H1 (cell line): Measurements from ENCODE around the gene COL28A1.

ENCODE experiments used
- BACH1 ChIP-seq: IDR thresholded peaks from 2 replicates; pipeline ENCODE4 v1.6.1; 2012; ENCODE audit warnings: low read length, improper control_type of control experiment
- EZH2 ChIP-seq: fragments of 200-600 bp; sonication (generic); IDR thresholded peaks from 2 replicates; pipeline ENCODE4 v1.7.1; 2012; ENCODE audit warnings: low read depth, mild to moderate bottlenecking, moderate library complexity, low read length, inconsistent platforms; ENCODE audit not compliant: severe bottlenecking
- JUN ChIP-seq: IDR thresholded peaks from 2 replicates; pipeline ENCODE4 v1.6.1; 2011; ENCODE audit warnings: low read depth, mild to moderate bottlenecking, improper control_type of control experiment, low read length
- POLR2A ChIP-seq, 2 experiments: IDR thresholded peaks; 1 replicate in 1 of 2; 2 replicates in 1 of 2; pipeline ENCODE4 v1.6.1; 2011; ENCODE audit warnings: low read depth in 2 of 2, low read length in 2 of 2, mild to moderate bottlenecking in 2 of 2; ENCODE audit errors: control extremely low read depth in 1 of 2
- POLR2AphosphoS5 ChIP-seq: IDR thresholded peaks from 2 replicates; pipeline ENCODE4 v1.6.1; 2011; ENCODE audit warnings: low read depth, low read length
- SIX5 ChIP-seq: IDR thresholded peaks from 2 replicates; pipeline ENCODE4 v1.6.1; 2011; ENCODE audit warnings: mild to moderate bottlenecking, low read depth, low read length
- TAF1 ChIP-seq: IDR thresholded peaks from 2 replicates; pipeline ENCODE4 v1.6.1; 2011; ENCODE audit warnings: mild to moderate bottlenecking, low read depth, low read length
- TCF12 ChIP-seq: IDR thresholded peaks from 2 replicates; pipeline ENCODE4 v1.6.1; 2011; ENCODE audit warnings: low read depth, mild to moderate bottlenecking, low read length
- TEAD4 ChIP-seq: IDR thresholded peaks from 2 replicates; pipeline ENCODE4 v1.6.1; 2012; ENCODE audit warnings: low read depth, low read length, inconsistent platforms, mixed read lengths
- ZNF274 ChIP-seq: IDR thresholded peaks from 2 replicates; pipeline ENCODE4 v1.7.0; 2012; ENCODE audit warnings: low read length, borderline replicate concordance; ENCODE audit errors: extremely low read depth
- TF ChIP-seq, protein P1 (sequence below), 3 experiments: IDR thresholded peaks; 1 replicate in 2 of 3; 2 replicates in 1 of 3; pipeline versions ENCODE4 v1.5.1 to v1.6.1; 2011; ENCODE audit warnings: low read length in 3 of 3, mild to moderate bottlenecking in 3 of 3, inconsistent platforms in 2 of 3, low read depth in 1 of 3, moderate library complexity in 1 of 3; ENCODE audit not compliant: insufficient read depth in 1 of 3; ENCODE audit errors: control extremely low read depth in 1 of 3

DNA sequence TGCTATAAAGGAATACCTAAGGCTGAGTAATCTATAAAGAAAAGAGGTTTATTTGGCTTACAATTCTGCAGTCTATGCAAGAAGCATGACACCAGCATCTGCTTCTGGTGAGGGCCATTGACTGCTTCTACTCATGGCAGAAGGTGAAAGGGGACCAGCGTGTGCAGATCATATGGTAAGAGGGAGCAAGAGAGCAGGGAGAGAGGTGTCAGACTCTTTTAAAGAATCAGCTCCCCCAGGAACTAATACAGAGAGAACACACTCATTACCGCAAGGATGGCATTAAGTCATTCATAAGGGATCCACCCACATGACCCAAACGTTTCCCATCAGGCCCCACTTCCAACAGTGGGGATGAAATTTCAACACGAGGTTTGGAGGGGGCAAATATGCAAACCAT lies 3.5 kb upstream of the COL28A1 start:
- TF ChIP-seq TCF12 (no peak), ZNF274 (no peak), POLR2A (IDR thresholded peaks at IDR 0.05; ENCODE audit: control extremely low read depth in 1 of 2, low read depth in 2 of 2, low read length in 2 of 2) (no peak), POLR2AphosphoS5 (no peak), BACH1 (no peak), TAF1 (no peak), JUN (no peak), EZH2 (no peak), TEAD4 (no peak), SIX5 (no peak)
- TF ChIP-seq, protein P1, sequence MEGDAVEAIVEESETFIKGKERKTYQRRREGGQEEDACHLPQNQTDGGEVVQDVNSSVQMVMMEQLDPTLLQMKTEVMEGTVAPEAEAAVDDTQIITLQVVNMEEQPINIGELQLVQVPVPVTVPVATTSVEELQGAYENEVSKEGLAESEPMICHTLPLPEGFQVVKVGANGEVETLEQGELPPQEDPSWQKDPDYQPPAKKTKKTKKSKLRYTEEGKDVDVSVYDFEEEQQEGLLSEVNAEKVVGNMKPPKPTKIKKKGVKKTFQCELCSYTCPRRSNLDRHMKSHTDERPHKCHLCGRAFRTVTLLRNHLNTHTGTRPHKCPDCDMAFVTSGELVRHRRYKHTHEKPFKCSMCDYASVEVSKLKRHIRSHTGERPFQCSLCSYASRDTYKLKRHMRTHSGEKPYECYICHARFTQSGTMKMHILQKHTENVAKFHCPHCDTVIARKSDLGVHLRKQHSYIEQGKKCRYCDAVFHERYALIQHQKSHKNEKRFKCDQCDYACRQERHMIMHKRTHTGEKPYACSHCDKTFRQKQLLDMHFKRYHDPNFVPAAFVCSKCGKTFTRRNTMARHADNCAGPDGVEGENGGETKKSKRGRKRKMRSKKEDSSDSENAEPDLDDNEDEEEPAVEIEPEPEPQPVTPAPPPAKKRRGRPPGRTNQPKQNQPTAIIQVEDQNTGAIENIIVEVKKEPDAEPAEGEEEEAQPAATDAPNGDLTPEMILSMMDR (IDR thresholded peaks at IDR 0.05; ENCODE audit: control extremely low read depth in 1 of 3, insufficient read depth in 1 of 3, low read depth in 1 of 3, low read length in 3 of 3) = no peak
